ENCODE data around the gene PF4V1. TPM values are rescaled to one million over a fixed set of nuclear protein-coding genes. Genes with fewer than 3 reads are reported as not detected.
"Not testable (repeated sequence)": the region's sequence is repeated elsewhere in the genome, so short reads cannot be mapped to it uniquely, and the experiment has no call there.

PF4V1 gene
- total RNA-seq, 2 donors from 2014 or later = not detected

DNA sequence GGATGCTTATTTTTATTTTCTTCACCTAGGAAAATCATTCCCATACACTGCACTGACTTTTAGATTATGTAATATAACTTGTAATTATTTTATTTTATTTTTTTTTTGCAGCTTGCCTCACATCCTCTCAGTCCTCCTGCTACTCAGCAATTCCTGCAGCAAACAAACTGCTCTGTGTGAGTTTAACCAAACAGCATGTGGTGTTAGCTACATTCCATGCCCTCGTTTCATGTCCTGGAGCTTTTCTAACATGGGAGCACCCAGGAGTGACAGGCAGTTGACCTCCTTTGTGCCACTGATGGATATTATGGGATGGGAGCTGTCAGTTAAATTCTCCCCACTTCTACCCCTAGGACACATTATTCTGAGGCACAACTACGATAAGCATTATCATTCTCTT is 40.9 kb downstream of the PF4V1 start:
- Mint-ChIP-seq H3K36me3 (no peaks in the 10 kb centered on the region), H3K9me3 (no peaks in the 10 kb centered on the region), H3K4me3 (no peak overlapping the region), H3K4me1 (ENCODE audit: low read depth in 2 of 2) (no peaks in the 10 kb centered on the region), H3K27ac (no peak overlapping the region), H3K27me3 (no peaks in the 10 kb centered on the region)
- no peak for ATAC-seq
- DNase-seq (ENCODE audit: low spot score) = no peak

DNA sequence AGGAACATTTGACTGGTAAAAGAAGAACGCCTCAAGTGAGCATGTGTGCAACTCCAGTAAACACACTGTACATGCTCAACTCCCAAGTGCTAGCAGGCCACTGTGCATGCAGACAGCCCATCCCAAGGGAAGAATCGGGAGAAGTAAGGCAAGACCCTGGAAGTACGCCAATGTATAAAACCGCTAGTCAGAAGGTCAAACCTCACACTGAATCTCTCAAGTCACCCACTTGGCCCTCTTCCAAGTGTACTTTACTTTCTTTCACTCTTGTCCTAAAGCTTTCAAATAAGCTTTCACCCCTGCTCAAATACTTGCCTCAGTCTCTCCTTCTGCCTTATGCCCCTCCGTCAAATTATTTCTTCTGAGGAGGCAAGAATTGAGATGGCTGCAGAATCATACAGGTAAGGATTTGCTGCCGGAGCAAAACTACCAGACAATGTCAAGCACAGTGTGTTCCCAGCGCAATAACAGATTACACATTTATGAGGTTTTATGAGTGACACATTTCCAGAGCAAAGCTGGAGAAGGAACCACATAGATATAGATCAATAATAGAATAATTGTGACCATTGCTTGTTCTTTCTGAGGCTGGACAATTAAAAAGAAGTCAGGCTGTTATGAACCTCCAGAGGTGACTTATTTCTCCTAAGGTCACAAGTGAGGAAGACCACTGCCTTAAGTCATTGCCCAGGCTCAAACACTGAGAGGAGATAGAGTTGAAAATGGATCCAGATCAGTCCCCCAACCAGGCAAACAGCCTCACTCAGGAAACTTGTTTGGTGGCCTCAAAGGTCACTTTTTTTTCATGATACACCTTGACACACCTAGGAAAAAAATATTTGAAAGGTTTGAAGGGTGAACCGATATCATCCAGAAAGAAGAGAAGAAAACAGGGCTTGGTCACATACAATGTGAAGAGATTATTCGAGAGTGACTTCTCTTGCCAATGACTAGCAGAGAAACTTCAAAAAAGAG is 42.4 kb downstream of the PF4V1 start:
- Mint-ChIP-seq H3K27ac (no peak overlapping the region), H3K36me3 (no peaks in the 10 kb centered on the region), H3K27me3 (no peaks in the 10 kb centered on the region), H3K9me3 (no peaks in the 10 kb centered on the region), H3K4me1 (ENCODE audit: low read depth in 2 of 2) (no peaks in the 10 kb centered on the region), H3K4me3 (no peak overlapping the region)
- DNase-seq (ENCODE audit: low spot score) = no peak
- no peak for ATAC-seq

DNA sequence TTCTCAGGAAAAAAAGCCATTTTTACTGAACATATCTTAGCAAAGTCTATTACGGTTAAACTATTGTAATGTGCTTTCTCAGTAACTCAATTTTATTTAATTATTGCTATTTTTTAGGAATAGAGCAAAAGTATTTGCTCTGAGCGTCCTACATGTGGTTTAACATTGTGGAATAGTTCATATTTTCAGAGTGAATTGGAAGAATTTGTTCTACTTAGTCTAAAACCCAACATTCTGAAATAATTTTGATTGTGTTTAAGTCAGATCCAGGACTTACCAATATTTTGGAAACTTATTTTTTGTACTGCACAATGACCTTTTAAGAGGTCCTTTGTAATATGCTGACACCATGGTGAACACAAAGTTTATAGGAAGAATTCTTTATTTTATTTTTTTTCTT is 43.3 kb downstream of the PF4V1 start:
- H3K27ac Mint-ChIP-seq = no peak overlapping the region
- no peaks in the 10 kb centered on the region for H3K4me1 Mint-ChIP-seq (ENCODE audit: low read depth in 2 of 2)
- DNase-seq (ENCODE audit: low spot score) = no peak
- H3K36me3 Mint-ChIP-seq = no peaks in the 10 kb centered on the region
- no peak for ATAC-seq
- no peak overlapping the region for H3K4me3 Mint-ChIP-seq
- peaks cover 4% of the 10 kb centered on the region for H3K9me3 Mint-ChIP-seq
- no peaks in the 10 kb centered on the region for H3K27me3 Mint-ChIP-seq

DNA sequence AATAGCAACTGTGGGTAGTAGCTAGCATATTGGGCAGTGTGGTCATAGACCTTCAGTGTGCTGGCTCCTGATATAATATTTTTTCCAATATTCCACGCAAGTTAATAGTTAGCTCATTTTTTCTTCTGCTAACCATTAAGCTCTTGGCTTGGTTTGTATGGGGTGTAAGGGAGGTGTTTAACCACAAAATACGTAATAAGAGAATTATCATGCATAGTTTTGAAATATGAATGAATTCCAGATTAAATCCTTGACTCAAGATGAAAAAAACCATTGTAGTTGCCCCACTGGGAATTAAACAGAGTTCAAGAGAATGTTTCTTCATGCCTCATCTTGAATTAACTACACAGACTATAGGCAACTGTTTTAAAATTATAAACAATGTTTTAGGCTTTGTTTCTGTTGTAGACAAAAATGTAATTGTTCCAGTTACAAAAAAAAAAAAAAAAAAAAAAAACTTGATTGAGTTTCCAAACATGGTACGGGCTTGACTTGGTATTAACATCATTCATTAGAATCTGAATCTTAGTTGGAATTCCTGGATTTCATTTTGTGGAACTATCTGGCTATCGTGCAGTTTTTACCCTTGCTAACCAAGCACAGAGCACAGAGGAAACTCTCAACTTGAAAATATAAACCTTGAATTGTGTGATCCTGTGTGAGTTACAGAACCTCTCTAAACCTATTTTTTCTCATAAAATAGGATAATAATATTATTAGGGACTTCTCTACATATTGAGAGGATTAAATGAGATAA is 44.5 kb downstream of the PF4V1 start:
- Mint-ChIP-seq H3K27me3 (no peaks in the 10 kb centered on the region), H3K4me1 (ENCODE audit: low read depth in 2 of 2) (no peaks in the 10 kb centered on the region), H3K4me3 (no peak overlapping the region), H3K27ac (no peak overlapping the region), H3K9me3 (peaks cover 4% of the 10 kb centered on the region), H3K36me3 (no peaks in the 10 kb centered on the region)
- no peak for ATAC-seq
- DNase-seq (ENCODE audit: low spot score) = no peak

DNA sequence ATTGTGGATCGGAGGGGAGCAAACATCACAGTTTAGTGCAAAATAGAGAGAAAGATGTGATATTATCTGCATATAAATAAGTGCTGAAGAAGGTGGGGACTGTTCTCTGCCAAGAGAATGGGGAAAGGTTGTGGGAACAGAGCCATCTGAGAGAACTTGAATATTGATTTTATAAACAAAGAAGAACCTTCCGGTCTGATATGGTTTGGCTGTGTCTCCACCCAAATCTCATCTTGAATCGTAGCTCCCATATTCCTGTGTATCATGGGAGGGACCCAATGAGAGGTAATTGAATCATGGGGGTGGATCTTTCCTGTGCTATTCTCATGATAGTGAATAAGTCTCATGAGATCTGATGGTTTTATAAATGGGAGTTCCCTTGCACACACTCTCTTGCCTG is 46.2 kb downstream of the PF4V1 start:
- H3K4me3 Mint-ChIP-seq; ATAC-seq; H3K9me3 Mint-ChIP-seq; H3K36me3 Mint-ChIP-seq; H3K4me1 Mint-ChIP-seq (ENCODE audit: low read depth in 2 of 2); H3K27ac Mint-ChIP-seq; H3K27me3 Mint-ChIP-seq; DNase-seq (ENCODE audit: low spot score): not testable (repeated sequence)

DNA sequence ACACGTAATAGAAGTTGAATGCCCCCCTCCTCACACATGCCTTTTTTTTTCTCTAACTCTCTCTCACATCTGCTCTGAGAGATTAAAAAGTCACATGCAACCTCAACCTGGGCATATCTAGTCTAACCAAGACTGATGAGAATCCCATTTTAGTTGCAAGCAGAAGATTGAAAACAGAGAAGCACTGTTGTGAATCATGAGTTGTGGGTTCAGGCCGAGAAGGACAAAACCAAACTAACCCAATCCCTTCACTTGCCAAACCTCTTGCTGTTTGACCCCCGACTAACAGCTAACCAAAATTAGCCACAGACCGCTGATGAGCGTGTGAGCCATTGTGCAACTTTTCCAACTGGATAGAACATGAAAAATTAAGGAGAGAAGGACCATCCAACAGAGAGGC is 47.9 kb downstream of the PF4V1 start:
- ATAC-seq = no peak

DNA sequence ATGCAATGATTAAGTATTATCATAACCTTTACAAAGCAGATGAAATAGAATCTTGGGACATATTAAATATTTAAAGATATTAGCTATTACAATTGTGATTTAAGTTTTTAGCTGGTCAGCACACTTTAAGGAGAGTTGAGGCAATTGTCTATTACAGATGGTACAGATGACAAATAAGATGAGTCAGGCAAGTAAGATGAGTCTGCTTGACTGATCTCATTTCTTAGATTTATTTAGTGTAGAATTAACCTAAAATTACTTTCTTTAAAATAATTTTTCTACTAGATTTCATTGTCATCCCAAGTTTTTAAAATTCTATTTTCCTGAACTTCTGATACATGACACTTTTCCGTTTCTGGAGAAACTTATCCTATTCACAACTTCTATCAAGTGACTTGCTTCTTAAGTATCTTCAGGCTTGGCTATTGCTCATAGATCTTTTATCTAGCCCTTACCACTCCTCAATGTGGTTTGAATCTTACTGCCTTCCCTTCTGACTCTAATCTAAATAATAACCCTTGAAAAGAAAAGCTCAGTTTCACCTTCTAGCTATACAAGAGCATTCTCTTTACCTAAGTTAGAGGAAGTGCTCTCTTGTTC is 49.0 kb downstream of the PF4V1 start:
- no peak for DNase-seq (ENCODE audit: low spot score)
- no peak for ATAC-seq
- Mint-ChIP-seq H3K27me3 (no peaks in the 10 kb centered on the region), H3K9me3 (peaks cover 7% of the 10 kb centered on the region), H3K4me1 (ENCODE audit: low read depth in 2 of 2) (no peaks in the 10 kb centered on the region), H3K4me3 (no peak overlapping the region), H3K27ac (no peak overlapping the region), H3K36me3 (no peaks in the 10 kb centered on the region)

More for the DNA sequence above, 47.9 kb downstream of the PF4V1 start:
- Mint-ChIP-seq H3K9me3 (peaks cover 7% of the 10 kb centered on the region), H3K27ac (no peak overlapping the region), H3K4me1 (ENCODE audit: low read depth in 2 of 2) (no peaks in the 10 kb centered on the region), H3K4me3 (no peak overlapping the region), H3K36me3 (no peaks in the 10 kb centered on the region), H3K27me3 (no peaks in the 10 kb centered on the region)
- DNase-seq (ENCODE audit: low spot score) = no peak

DNA sequence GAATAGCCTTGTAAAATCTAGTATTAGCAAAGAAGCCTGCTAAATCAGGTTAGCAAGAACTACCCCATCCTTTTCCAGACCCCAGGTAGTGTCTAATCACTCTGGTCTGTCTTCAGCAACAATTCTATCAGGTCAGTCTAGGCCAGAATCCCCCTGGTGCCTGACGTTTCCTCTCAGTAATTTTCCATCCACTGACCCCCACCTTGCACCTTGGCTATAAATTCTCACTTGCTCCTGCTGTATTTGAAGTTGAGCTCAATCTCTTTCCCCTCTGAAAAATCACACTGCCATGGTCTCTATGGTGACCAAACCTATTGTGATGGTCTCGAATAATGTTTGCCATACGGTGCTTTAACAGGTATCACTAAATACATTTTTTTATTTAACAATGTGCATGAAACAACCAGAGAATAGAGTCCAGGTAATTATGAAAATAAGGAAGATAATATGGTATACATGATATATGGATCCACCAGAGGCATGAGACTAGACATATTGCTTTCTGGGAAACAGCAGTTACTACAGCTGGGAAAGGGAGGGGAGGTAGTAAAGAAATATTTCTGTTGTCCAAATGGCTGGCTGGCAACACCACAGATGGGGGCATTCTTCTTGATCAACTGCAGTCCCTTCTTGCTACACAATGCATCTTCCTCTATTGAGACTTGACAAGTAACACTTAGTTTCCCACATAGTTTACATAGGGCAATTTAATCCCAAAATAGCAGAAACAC is 49.9 kb downstream of the PF4V1 start:
- no peaks in the 10 kb centered on the region for H3K4me1 Mint-ChIP-seq (ENCODE audit: low read depth in 2 of 2)
- H3K36me3 Mint-ChIP-seq = no peaks in the 10 kb centered on the region
- no peak overlapping the region for H3K4me3 Mint-ChIP-seq
- H3K9me3 Mint-ChIP-seq = peaks cover 11% of the 10 kb centered on the region
- ATAC-seq = no peak
- H3K27ac Mint-ChIP-seq = no peak overlapping the region
- H3K27me3 Mint-ChIP-seq = no peaks in the 10 kb centered on the region
- DNase-seq (ENCODE audit: low spot score) = no peak

Other genes with a start within 250 kb of the PF4V1 start
- not detected for gene RASSF6, start 232.9 kb upstream of the PF4V1 start, total RNA-seq
- 100 to 1,000 TPM in 1 of 2 donors, 10 to 100 TPM in 1; 61.9 to 159 TPM for gene CXCL8, start 112.7 kb upstream of the PF4V1 start, total RNA-seq
- gene CXCL6, start 16.6 kb upstream of the PF4V1 start, total RNA-seq = not detected
- gene CXCL1, start 16.1 kb downstream of the PF4V1 start, total RNA-seq = under 1 TPM in 1 of 2 donors, not detected in 1; 0.78 TPM
- not detected for gene PF4, start 128.7 kb downstream of the PF4V1 start, total RNA-seq
- not detected for gene PPBP, start 134.9 kb downstream of the PF4V1 start, total RNA-seq
- gene CXCL5, start 145.4 kb downstream of the PF4V1 start, total RNA-seq = not detected
- gene CXCL3, start 185.4 kb downstream of the PF4V1 start, total RNA-seq = not detected
- gene CXCL2, start 245.9 kb downstream of the PF4V1 start, total RNA-seq = under 1 TPM; 0.36 to 0.61 TPM